Uterus (tissue), 4 donors: Measurements from ENCODE around the gene PTPRG. TPM values are rescaled to one million over a fixed set of nuclear protein-coding genes. Genes with fewer than 3 reads are reported as not detected.

Source experiments
- DNase-seq, 2 donors: peaks; one replicate each; pipeline ENCODE4 v3.0.0-alpha.2; 2019 to 2020
- H3K27ac ChIP-seq, 2 donors: fragments of 200-600 bp; sonication (generic); 1 replicate in 1 of 2; 2 replicates in 1 of 2; pipeline ENCODE4 v1.5.1; 2016 to 2018
- H3K27me3 ChIP-seq, 2 donors: fragments of 200-600 bp; sonication (generic); one replicate each; pipeline ENCODE4 v1.5.1; 2018 to 2019; ENCODE audit warnings: control low read depth in 1 of 2
- H3K36me3 ChIP-seq, 2 donors: fragments of 200-600 bp; sonication (generic); one replicate each; pipeline ENCODE4 v1.5.1; 2019; ENCODE audit warnings: control low read depth in 1 of 2
- H3K4me1 ChIP-seq, 2 donors: fragments of 200-600 bp; sonication (generic); one replicate each; pipeline ENCODE4 v1.5.1; 2018 to 2019; ENCODE audit warnings: control low read depth in 1 of 2
- H3K4me3 ChIP-seq, 2 donors: fragments of 200-600 bp; sonication (generic); 1 replicate in 1 of 2; 2 replicates in 1 of 2; pipeline ENCODE4 v1.5.1; 2018 to 2019; ENCODE audit warnings: mild to moderate bottlenecking in 1 of 2
- H3K9me3 ChIP-seq, 2 donors: fragments of 200-600 bp; sonication (generic); one replicate each; pipeline ENCODE4 v1.5.1; 2019; ENCODE audit warnings: control low read depth in 1 of 2
- CTCF ChIP-seq, 4 experiments: fragments of 200-600 bp in 2 of 4; fragments of 450-650 bp in 2 of 4; sonication (generic) in 2 of 4; IDR thresholded peaks; one replicate each; pipeline ENCODE4 v1.5.1; 2016 to 2019; ENCODE audit warnings: antibody characterized with exemption in 4 of 4, mild to moderate bottlenecking in 2 of 4, moderate library complexity in 1 of 4
- POLR2A ChIP-seq, 2 donors: fragments of 450-650 bp; IDR thresholded peaks; one replicate each; pipeline ENCODE4 v1.6.1; 2016; ENCODE audit warnings: antibody characterized with exemption in 2 of 2, mild to moderate bottlenecking in 1 of 2, moderate library complexity in 1 of 2
- intact Hi-C: fragments of 100-400 bp; cut with DNase I; formaldehyde crosslinking; loops from one replicate; pipeline ENCODE4 v1.15.1; 2023; ENCODE audit warnings: low total_unique reads
- total RNA-seq, 4 donors: library from RNA; depleted of rRNA in 3 of 4; stranded (reverse); fragments of >200 nt in 3 of 4; gene quantifications; one replicate each; pipeline versions ENCODE4 v1.1.0 to v1.2.4, GENCODE V29; 2014 to 2023
- donor health status: DM: yes; HTN: yes; CAD: no.

The PTPRG gene
- total RNA-seq, 4 donors from 2014 or later = 43.5 to 136 (median 62.6) TPM

DNA sequence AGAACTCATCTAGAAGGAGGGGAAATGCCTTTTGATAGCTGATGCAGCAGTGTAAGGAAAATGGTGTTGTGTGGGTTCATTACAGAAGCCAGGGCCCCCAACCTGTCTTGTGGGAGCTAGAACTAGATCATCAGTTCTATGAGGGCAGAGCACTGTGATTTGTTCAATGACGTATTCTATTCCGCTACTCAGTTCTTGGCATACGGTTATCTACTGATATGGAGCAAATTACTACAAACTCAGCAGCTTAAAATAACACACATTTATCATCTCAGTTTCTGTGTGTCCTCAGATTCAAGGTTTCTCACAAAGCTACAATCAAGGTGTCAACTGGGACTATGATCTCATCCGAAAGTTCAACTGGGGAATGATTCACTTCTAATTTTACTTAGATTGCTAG lies 561.4 kb downstream of the PTPRG start:
- no peaks in the 10 kb centered on the region for H3K4me1 ChIP-seq
- no peaks in the 10 kb centered on the region for H3K36me3 ChIP-seq
- H3K4me3 ChIP-seq = no peak overlapping the region
- DNase-seq = no peak
- intact Hi-C loops = no loop called here
- H3K27me3 ChIP-seq = no peaks in the 10 kb centered on the region
- H3K9me3 ChIP-seq = no peaks in the 10 kb centered on the region
- TF ChIP-seq POLR2A (IDR thresholded peaks at IDR 0.05) (no peak), CTCF (IDR thresholded peaks at IDR 0.05) (no peak)
- H3K27ac ChIP-seq = no peak overlapping the region

- H3K36me3 ChIP-seq = no peaks in the 10 kb centered on the region
- TF ChIP-seq CTCF (IDR thresholded peaks at IDR 0.05) (no peak), POLR2A (IDR thresholded peaks at IDR 0.05) (no peak)
- H3K4me3 ChIP-seq = no peak overlapping the region
- intact Hi-C loops = no loop called here
- H3K27me3 ChIP-seq = no peaks in the 10 kb centered on the region
- no peaks in the 10 kb centered on the region for H3K9me3 ChIP-seq
- H3K27ac ChIP-seq = no peak overlapping the region
- H3K4me1 ChIP-seq = no peaks in the 10 kb centered on the region
- no peak for DNase-seq
Observed at GRCh38 chr3:62125380-62125779, 564.0 kb downstream of the PTPRG start.

DNA sequence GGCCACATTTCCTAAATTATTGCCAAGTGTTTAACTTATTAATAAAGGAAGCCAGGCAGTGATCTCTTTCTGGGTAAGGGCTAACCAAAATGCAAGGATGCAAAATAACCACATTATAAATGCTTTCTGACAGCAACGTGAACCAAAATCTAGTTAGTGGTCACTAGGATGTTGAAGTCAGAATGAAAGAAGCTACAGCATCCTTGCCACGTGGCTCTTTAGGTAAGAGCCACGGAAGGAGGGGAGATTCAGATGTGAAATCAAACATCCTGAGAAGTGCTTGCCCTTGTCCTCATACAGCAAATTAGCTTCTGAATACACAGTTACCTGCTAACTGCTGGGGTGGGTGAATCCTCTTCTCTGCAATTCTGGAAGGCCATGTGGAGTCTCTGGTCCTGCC lies 565.7 kb downstream of the PTPRG start:
- no peaks in the 10 kb centered on the region for H3K36me3 ChIP-seq
- H3K9me3 ChIP-seq = no peaks in the 10 kb centered on the region
- DNase-seq = no peak
- no peak overlapping the region for H3K4me3 ChIP-seq
- no peak for TF ChIP-seq CTCF (IDR thresholded peaks at IDR 0.05)
- TF ChIP-seq POLR2A (IDR thresholded peaks at IDR 0.05) = no peak
- no peak overlapping the region for H3K27ac ChIP-seq
- H3K27me3 ChIP-seq = no peaks in the 10 kb centered on the region
- no peaks in the 10 kb centered on the region for H3K4me1 ChIP-seq
- intact Hi-C loops = no loop called here

- no peak for DNase-seq
- no peaks in the 10 kb centered on the region for H3K27me3 ChIP-seq
- no peak overlapping the region for H3K27ac ChIP-seq
- H3K4me1 ChIP-seq = no peaks in the 10 kb centered on the region
- TF ChIP-seq CTCF (IDR thresholded peaks at IDR 0.05) = no peak
- no peak for TF ChIP-seq POLR2A (IDR thresholded peaks at IDR 0.05)
- intact Hi-C loops = no loop called here
- H3K36me3 ChIP-seq = no peaks in the 10 kb centered on the region
- no peak overlapping the region for H3K4me3 ChIP-seq
- no peaks in the 10 kb centered on the region for H3K9me3 ChIP-seq
Observed at GRCh38 chr3:62128051-62128450, 566.7 kb downstream of the PTPRG start.

DNA sequence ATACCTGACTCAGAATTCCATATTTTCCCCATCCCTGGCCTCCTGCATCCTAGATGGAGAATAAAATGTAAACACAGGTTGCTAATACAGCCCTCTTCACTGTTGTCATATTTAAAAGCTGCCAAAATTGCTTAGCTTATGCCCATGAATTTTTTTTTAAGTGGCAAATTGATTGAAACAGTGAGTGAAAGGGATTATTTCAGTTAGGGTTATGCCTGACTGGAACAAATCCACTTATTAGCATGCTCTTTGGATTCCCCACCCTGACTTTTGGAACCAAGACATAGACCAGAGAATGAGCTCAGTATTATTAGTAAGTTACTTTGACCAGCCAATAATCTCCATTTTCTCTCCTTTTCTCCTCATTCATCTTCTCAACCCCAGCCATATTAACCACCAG lies 567.3 kb downstream of the PTPRG start:
- no peaks in the 10 kb centered on the region for H3K27me3 ChIP-seq
- intact Hi-C loops = no loop called here
- no peaks in the 10 kb centered on the region for H3K4me1 ChIP-seq
- H3K9me3 ChIP-seq = no peaks in the 10 kb centered on the region
- no peak overlapping the region for H3K27ac ChIP-seq
- no peak overlapping the region for H3K4me3 ChIP-seq
- no peaks in the 10 kb centered on the region for H3K36me3 ChIP-seq
- no peak for DNase-seq
- TF ChIP-seq CTCF (IDR thresholded peaks at IDR 0.05) (no peak), POLR2A (IDR thresholded peaks at IDR 0.05) (no peak)
